ENCODE results near the gene CHRDL1. TPM values are rescaled to one million over a fixed set of nuclear protein-coding genes. Genes with fewer than 3 reads are reported as not detected.
A peak's percentile ranks its signal among the peaks of the same experiment; 100 is the strongest.
"Not testable (repeated sequence)": the region's sequence is repeated elsewhere in the genome, so short reads cannot be mapped to it uniquely, and the experiment has no call there.

Gene CHRDL1
- total RNA-seq, 2 donors from 2014 or later = 10.4 to 13.3 TPM

DNA sequence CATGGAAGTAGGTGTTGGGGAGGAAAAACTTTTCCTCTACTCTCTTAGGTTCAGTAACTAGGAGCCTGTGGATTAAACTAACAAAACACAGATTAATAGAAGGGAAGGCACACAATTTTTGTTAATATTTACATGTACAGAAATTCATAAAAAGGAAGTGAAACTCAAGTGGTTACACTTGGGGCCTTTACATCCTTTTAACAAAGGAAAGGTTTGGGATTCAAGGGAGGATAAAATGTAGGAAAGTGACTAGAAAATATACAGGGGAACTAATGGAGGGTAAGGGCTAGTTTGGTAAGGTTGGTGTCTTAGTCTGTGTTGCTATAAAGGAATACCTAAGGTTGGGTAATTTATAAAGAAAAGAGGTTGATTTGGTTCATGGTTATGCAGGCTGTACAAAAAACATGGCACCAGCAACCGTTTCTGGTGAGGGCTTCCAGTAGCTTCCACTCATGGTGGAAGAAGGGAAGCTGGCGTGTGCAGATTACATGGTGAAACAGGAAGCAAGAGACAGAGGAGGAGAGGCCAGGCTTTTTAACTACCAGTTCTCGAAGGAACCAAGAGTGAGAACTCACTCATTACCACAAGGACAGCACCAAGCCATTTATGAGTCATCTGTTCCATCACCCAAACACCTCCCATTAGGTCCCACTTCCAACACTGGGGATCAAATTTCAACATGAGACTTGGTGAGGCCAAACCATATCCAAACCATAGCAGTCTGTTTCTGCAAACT is 124.4 kb downstream of the CHRDL1 start:
- TF ChIP-seq, protein P1, sequence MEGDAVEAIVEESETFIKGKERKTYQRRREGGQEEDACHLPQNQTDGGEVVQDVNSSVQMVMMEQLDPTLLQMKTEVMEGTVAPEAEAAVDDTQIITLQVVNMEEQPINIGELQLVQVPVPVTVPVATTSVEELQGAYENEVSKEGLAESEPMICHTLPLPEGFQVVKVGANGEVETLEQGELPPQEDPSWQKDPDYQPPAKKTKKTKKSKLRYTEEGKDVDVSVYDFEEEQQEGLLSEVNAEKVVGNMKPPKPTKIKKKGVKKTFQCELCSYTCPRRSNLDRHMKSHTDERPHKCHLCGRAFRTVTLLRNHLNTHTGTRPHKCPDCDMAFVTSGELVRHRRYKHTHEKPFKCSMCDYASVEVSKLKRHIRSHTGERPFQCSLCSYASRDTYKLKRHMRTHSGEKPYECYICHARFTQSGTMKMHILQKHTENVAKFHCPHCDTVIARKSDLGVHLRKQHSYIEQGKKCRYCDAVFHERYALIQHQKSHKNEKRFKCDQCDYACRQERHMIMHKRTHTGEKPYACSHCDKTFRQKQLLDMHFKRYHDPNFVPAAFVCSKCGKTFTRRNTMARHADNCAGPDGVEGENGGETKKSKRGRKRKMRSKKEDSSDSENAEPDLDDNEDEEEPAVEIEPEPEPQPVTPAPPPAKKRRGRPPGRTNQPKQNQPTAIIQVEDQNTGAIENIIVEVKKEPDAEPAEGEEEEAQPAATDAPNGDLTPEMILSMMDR (IDR thresholded peaks at IDR 0.05) = no peak

DNA sequence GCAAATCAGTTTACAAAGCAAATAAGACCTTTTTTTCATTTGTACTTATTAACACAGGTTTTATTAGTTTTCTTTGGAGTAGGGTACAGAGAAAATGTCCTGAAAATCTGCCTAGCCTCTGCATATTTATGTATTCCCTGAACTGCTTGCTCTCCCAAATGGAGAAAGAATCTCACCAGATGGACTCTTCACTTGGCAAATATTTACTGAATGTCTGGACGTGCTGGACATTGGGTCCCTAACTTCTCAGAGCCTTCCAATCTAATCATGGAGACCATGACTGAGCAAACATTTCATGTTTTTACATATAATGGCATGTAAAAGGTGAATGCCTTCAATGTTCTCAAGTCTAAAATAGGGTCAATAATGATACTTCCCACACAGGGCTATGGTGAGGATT is 126.0 kb downstream of the CHRDL1 start:
- DNase-seq (ENCODE audit: low spot score) = no peak
- Histone ChIP-seq H3K27me3 (no peaks in the 10 kb centered on the region), H3K4me1 (no peaks in the 10 kb centered on the region), H3K4me3 (no peak overlapping the region), H3K36me3 (no peaks in the 10 kb centered on the region), H3K9me3 (no peaks in the 10 kb centered on the region), H3K27ac (no peak overlapping the region)
- TF ChIP-seq, protein P1 (IDR thresholded peaks at IDR 0.05) = no peak

More for the DNA sequence above, 124.4 kb downstream of the CHRDL1 start:
- H3K27ac ChIP-seq = no peak overlapping the region
- H3K4me1 ChIP-seq = no peaks in the 10 kb centered on the region
- no peak overlapping the region for H3K4me3 ChIP-seq
- no peaks in the 10 kb centered on the region for H3K9me3 ChIP-seq
- H3K36me3 ChIP-seq = no peaks in the 10 kb centered on the region
- DNase-seq (ENCODE audit: low spot score) = no peak
- no peaks in the 10 kb centered on the region for H3K27me3 ChIP-seq

DNA sequence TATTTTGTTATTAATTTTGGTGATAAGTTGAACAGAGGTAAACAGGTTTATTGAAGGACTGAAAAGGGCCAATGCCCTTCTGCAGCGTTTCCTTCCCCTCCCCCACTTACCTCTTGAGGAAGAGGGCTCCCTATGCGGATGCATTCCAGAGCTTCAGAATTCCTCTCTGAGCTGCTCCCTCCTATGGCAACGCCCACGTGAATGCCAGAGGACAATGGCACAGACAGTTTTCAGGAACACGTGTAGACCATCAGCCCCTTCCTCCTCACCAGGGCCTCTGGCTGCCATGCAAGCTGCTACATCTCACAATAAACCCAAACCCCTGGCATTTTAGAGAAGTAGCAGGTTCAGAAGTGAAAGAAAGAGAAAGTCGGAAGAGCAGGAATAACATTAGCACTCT is 127.9 kb downstream of the CHRDL1 start:
- Histone ChIP-seq H3K27ac (no peak overlapping the region), H3K36me3 (no peaks in the 10 kb centered on the region), H3K27me3 (no peaks in the 10 kb centered on the region), H3K4me1 (no peaks in the 10 kb centered on the region), H3K9me3 (no peaks in the 10 kb centered on the region), H3K4me3 (no peak overlapping the region)
- TF ChIP-seq, protein P1 (IDR thresholded peaks at IDR 0.05) = no peak
- DNase-seq (ENCODE audit: low spot score) = no peak

DNA sequence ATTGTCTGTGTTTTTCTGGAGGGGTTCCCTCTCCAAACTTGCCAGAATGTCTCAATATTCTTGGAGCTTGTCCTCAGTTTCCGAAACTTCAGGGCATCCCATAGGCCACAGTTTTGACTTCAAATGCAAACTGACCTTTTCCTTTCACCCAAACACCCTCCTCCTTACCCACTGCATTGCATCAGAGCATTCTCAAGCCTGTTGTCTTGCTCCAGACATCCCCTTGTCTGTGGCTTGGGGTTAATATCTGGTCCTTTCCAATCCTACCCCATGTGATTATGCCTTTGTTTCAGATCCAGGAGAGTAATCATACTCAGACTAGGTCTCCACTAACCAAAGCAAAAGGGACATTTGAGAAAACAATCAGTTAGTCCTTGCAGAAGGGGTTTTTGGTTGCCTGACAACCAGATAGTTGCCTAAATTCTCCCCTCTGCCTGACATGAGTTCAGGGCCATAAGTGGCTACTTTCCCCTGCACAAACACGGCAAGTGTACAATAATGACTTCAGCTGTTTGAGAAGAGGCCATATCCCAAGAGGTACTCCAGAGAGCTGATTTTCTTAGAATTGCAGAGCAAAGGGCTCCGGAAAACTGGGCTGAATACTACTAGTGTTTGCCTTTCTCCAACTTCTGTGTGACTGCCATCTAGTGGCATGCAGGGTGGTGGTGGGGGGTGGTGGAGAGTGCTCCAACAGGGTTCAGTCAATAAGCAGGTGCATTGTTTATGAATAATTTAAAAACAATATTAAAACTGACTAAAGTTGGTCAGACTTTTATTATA is 130.2 kb downstream of the CHRDL1 start:
- no peaks in the 10 kb centered on the region for H3K9me3 ChIP-seq
- no peak overlapping the region for H3K4me3 ChIP-seq
- H3K27me3 ChIP-seq = no peaks in the 10 kb centered on the region
- TF ChIP-seq, protein P1 (IDR thresholded peaks at IDR 0.05) = peak; percentile 13 to 47
- no peak for DNase-seq (ENCODE audit: low spot score)
- no peaks in the 10 kb centered on the region for H3K4me1 ChIP-seq
- H3K36me3 ChIP-seq = no peaks in the 10 kb centered on the region
- no peak overlapping the region for H3K27ac ChIP-seq

DNA sequence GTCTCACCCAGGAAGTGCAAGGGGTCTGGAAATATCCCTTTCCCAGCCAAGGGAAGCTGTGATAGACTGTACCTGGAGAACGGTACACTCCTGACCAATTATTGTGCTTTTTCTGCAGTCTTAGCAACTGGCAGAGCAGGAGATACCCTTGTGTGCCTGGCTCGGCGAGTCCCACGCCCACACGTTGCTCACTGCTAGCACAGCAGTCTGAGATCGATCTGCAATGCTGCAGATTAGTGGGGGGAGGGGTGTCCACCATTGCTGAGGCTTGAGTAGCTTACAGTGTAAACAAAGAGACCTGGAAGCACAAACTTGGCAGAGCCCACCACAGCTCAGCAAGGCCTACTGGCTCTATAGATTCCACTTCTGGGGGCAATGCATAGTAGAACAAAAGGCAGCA is 138.5 kb downstream of the CHRDL1 start:
- TF ChIP-seq, protein P1 (IDR thresholded peaks at IDR 0.05) = no peak
- Histone ChIP-seq H3K4me1 (no peaks in the 10 kb centered on the region), H3K36me3 (no peaks in the 10 kb centered on the region), H3K4me3 (no peak overlapping the region), H3K27me3 (no peaks in the 10 kb centered on the region), H3K27ac (no peak overlapping the region), H3K9me3 (peaks cover 0 to 14% of the 10 kb centered on the region in 2 donors)
- no peak for DNase-seq (ENCODE audit: low spot score)

DNA sequence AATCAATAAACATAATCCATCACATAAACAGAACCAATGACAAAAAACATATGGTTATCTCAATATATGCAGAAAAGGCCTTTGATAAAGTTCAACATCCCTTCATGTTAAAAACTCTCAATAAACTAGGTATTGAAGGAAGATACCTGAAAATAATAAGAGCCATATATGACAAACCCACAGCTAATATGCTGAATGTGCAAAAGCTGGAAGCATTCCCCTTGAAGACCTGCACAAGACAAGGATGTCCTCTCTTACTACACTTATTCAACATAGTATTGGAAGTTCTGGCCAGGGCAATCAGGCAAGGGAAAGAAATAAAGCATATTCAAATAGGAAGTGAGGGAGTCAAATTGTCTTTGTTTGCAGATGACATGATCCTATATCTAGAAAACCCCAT is 141.3 kb downstream of the CHRDL1 start:
- H3K9me3 ChIP-seq = peaks cover 0 to 23% of the 10 kb centered on the region in 2 donors
- H3K4me1 ChIP-seq; H3K36me3 ChIP-seq; DNase-seq (ENCODE audit: low spot score); H3K27me3 ChIP-seq; H3K27ac ChIP-seq; H3K4me3 ChIP-seq: not testable (repeated sequence)
